H1 (cell line): ENCODE measurements around the gene CD4. TPM values are rescaled to one million over a fixed set of nuclear protein-coding genes. Genes with fewer than 3 reads are reported as not detected.
A peak's percentile ranks its signal among the peaks of the same experiment; 100 is the strongest.

ENCODE experiments used
- CTCF ChIA-PET: fragments of 300-600 bp; sonication (Branson Sonifier 250); formaldehyde crosslinking; loops from one replicate; lab custom pipeline; 2021; ENCODE audit not compliant: partially characterized antibody; lab: Charles Lee
- POLR2A ChIA-PET: fragments of 300-600 bp; sonication (Branson Sonifier 250); formaldehyde crosslinking; loops from one replicate; lab custom pipeline; 2021; ENCODE audit warnings: inconsistent platforms; ENCODE audit not compliant: partially characterized antibody; lab: Charles Lee
- DNase-seq, 2 experiments: peaks; one replicate each; pipeline versions ENCODE4 v3.0.0 to v3.0.0-alpha.2; 2010 to 2022; ENCODE audit warnings: low spot score in 2 of 2, low read depth in 1 of 2, mixed read lengths in 1 of 2
- FAIRE-seq: peaks from 2 replicates; lab custom pipeline; 2011; peaks lifted over from hg19 to GRCh38; lab: Jason Lieb, UNC
- H2AFZ ChIP-seq: 2 replicates; pipeline ENCODE4 v1.8.1; 2012; ENCODE audit warnings: low read length, inconsistent platforms
- H2AK5ac ChIP-seq: 2 replicates; pipeline ENCODE4 v1.6.1; 2013; ENCODE audit warnings: low read depth, low read length
- H2BK120ac ChIP-seq: replicated peaks from 2 replicates; pipeline ENCODE3; 2013; ENCODE audit warnings: low read depth, low read length, inconsistent platforms
- H2BK12ac ChIP-seq: 2 replicates; pipeline ENCODE4 v1.6.1; 2013; ENCODE audit warnings: low read depth, low read length
- H2BK15ac ChIP-seq: 2 replicates; pipeline ENCODE4 v1.6.1; 2013; ENCODE audit warnings: low read length
- H2BK20ac ChIP-seq: 2 replicates; pipeline ENCODE4 v1.6.1; 2013; ENCODE audit warnings: low read length
- H2BK5ac ChIP-seq: 2 replicates; pipeline ENCODE4 v1.6.1; 2013; ENCODE audit warnings: low read depth, low read length
- H3K14ac ChIP-seq: 2 replicates; pipeline ENCODE4 v1.6.1; 2013; ENCODE audit warnings: inconsistent platforms; ENCODE audit not compliant: insufficient read length
- H3K18ac ChIP-seq: 2 replicates; pipeline ENCODE4 v1.6.1; 2013; ENCODE audit warnings: low read length; ENCODE audit errors: extremely low read depth
- H3K23ac ChIP-seq: 2 replicates; pipeline ENCODE4 v1.6.1; 2013; ENCODE audit warnings: inconsistent platforms; ENCODE audit not compliant: insufficient read length
- H3K23me2 ChIP-seq: 2 replicates; pipeline ENCODE4 v1.6.1; 2013; ENCODE audit warnings: low read depth, low read length
- H3K27ac ChIP-seq: 2 replicates; pipeline ENCODE4 v1.6.1; 2011; ENCODE audit warnings: low read depth, low read length, inconsistent platforms
- H3K27me3 ChIP-seq, 4 experiments: replicated peaks in 1 of 4; 1 replicate in 1 of 4; 2 replicates in 3 of 4; pipeline versions ENCODE4 v1.6.1 to v1.8.1; 2011 to 2013; ENCODE audit warnings: low read length in 3 of 4, mild to moderate bottlenecking in 3 of 4, inconsistent platforms in 2 of 4, mixed read lengths in 2 of 4, moderate library complexity in 1 of 4; ENCODE audit not compliant: control insufficient read depth in 3 of 4, insufficient read depth in 3 of 4; ENCODE audit errors: extremely low read depth in 1 of 4
- H3K36me3 ChIP-seq, 4 experiments: 2 replicates each; pipeline versions ENCODE4 v1.6.1 to v1.8.1; 2011 to 2013; ENCODE audit warnings: mild to moderate bottlenecking in 4 of 4, low read length in 3 of 4, moderate library complexity in 2 of 4, control low read depth in 1 of 4, inconsistent platforms in 1 of 4; ENCODE audit not compliant: insufficient read depth in 4 of 4, control insufficient read depth in 2 of 4
- H3K4ac ChIP-seq: replicated peaks from 2 replicates; pipeline ENCODE3; 2013; ENCODE audit warnings: low read length, low read depth, mixed read lengths, inconsistent platforms; ENCODE audit not compliant: insufficient read length
- H3K4me1 ChIP-seq, 4 experiments: replicated peaks in 1 of 4; 1 replicate in 1 of 4; 2 replicates in 3 of 4; pipeline versions ENCODE4 v1.6.1 to v1.8.1; 2011 to 2013; ENCODE audit warnings: low read length in 3 of 4, inconsistent platforms in 2 of 4, mixed read lengths in 1 of 4; ENCODE audit not compliant: insufficient read depth in 4 of 4, control insufficient read depth in 3 of 4
- H3K4me2 ChIP-seq, 2 experiments: 2 replicates each; pipeline versions ENCODE4 v1.6.1 to v1.8.1; 2011 to 2013; ENCODE audit warnings: low read depth in 2 of 2, low read length in 2 of 2, control low read depth in 1 of 2, inconsistent platforms in 1 of 2, mild to moderate bottlenecking in 1 of 2; ENCODE audit not compliant: insufficient read depth in 1 of 2
- H3K4me3 ChIP-seq, 4 experiments: fragments of 200-600, 300-600 bp in 1 of 4; sonication (generic), shearing (Covaris generic), sonication (Bioruptor Twin) in 1 of 4; 2 replicates each; pipeline versions ENCODE4 v1.5.1 to v1.8.1; 2011 to 2016; ENCODE audit warnings: low read length in 4 of 4, low read depth in 3 of 4, control low read depth in 2 of 4, inconsistent platforms in 2 of 4, mild to moderate bottlenecking in 2 of 4, mixed read lengths in 1 of 4, moderate library complexity in 1 of 4; ENCODE audit not compliant: insufficient read depth in 2 of 4; ENCODE audit errors: extremely low read depth in 1 of 4
- H3K56ac ChIP-seq: replicated peaks from 2 replicates; pipeline ENCODE3; 2013; ENCODE audit warnings: low read depth, mild to moderate bottlenecking, mixed read lengths, low read length, inconsistent platforms; ENCODE audit not compliant: insufficient read length
- H3K79me1 ChIP-seq: 2 replicates; pipeline ENCODE4 v1.6.1; 2013; ENCODE audit warnings: low read depth, low read length, control low read depth
- H3K79me2 ChIP-seq, 2 experiments: 2 replicates each; pipeline versions ENCODE4 v1.6.1 to v1.8.1; 2012 to 2013; ENCODE audit warnings: low read length in 2 of 2, mild to moderate bottlenecking in 2 of 2, inconsistent platforms in 1 of 2; ENCODE audit not compliant: insufficient read depth in 2 of 2, control insufficient read depth in 1 of 2
- H3K9ac ChIP-seq, 4 experiments: replicated peaks in 1 of 4; 1 replicate in 1 of 4; 2 replicates in 3 of 4; pipeline versions ENCODE4 v1.6.1 to v1.8.1; 2011 to 2013; ENCODE audit warnings: low read depth in 3 of 4, low read length in 3 of 4, control low read depth in 2 of 4, mild to moderate bottlenecking in 2 of 4, moderate library complexity in 2 of 4, inconsistent platforms in 1 of 4; ENCODE audit errors: extremely low read depth in 1 of 4
- H3K9me3 ChIP-seq, 2 experiments: 2 replicates each; pipeline versions ENCODE4 v1.6.1 to v1.8.1; 2012 to 2013; ENCODE audit warnings: mild to moderate bottlenecking in 2 of 2, moderate library complexity in 2 of 2, control low read depth in 1 of 2, inconsistent platforms in 1 of 2, low read depth in 1 of 2, low read length in 1 of 2, mixed read lengths in 1 of 2; ENCODE audit not compliant: insufficient read depth in 2 of 2
- H4K20me1 ChIP-seq, 2 experiments: replicated peaks in 1 of 2; 2 replicates each; pipeline versions ENCODE3 to v1.8.1; 2011 to 2013; ENCODE audit warnings: inconsistent platforms in 2 of 2, low read length in 2 of 2, mild to moderate bottlenecking in 1 of 2; ENCODE audit not compliant: insufficient read depth in 2 of 2, control insufficient read depth in 1 of 2
- H4K5ac ChIP-seq: 2 replicates; pipeline ENCODE4 v1.6.1; 2013; ENCODE audit warnings: low read length, low read depth, mixed read lengths, inconsistent platforms; ENCODE audit not compliant: insufficient read length
- H4K8ac ChIP-seq: 2 replicates; pipeline ENCODE4 v1.8.0; 2013; ENCODE audit warnings: mild to moderate bottlenecking, moderate library complexity, low read length, inconsistent platforms; ENCODE audit not compliant: insufficient read depth; ENCODE audit errors: extremely low read depth
- H4K91ac ChIP-seq: replicated peaks from 2 replicates; pipeline ENCODE3; 2013; ENCODE audit warnings: low read length, mixed read lengths, inconsistent platforms; ENCODE audit not compliant: insufficient read length
- HDAC2 ChIP-seq, 2 experiments: fragments of 300-600 bp in 1 of 2; sonication (generic) in 1 of 2; IDR thresholded peaks; 2 replicates each; pipeline ENCODE4 v1.6.1; 2011 to 2012; ENCODE audit warnings: low read depth in 2 of 2, low read length in 2 of 2, mild to moderate bottlenecking in 2 of 2, moderate library complexity in 2 of 2, borderline replicate concordance in 1 of 2, inconsistent platforms in 1 of 2
- POLR2A ChIP-seq, 2 experiments: IDR thresholded peaks; 1 replicate in 1 of 2; 2 replicates in 1 of 2; pipeline ENCODE4 v1.6.1; 2011; ENCODE audit warnings: low read depth in 2 of 2, low read length in 2 of 2, mild to moderate bottlenecking in 2 of 2; ENCODE audit errors: control extremely low read depth in 1 of 2
- POLR2AphosphoS5 ChIP-seq: IDR thresholded peaks from 2 replicates; pipeline ENCODE4 v1.6.1; 2011; ENCODE audit warnings: low read depth, low read length
- RBBP5 ChIP-seq: IDR thresholded peaks from 2 replicates; pipeline ENCODE4 v1.7.1; 2012; ENCODE audit warnings: low read depth, mild to moderate bottlenecking, inconsistent platforms, low read length, moderate library complexity, borderline replicate concordance
- WGBS, 2 experiments: shearing (Covaris generic) in 1 of 2; methylation state at CpG; one replicate each; pipeline versions ENCODE4 v1.1.6 to v1.1.7; 2013 to 2015; ENCODE audit warnings: low lambda C conversion rate in 2 of 2, mixed read lengths in 2 of 2, inconsistent platforms in 1 of 2, low coverage in 1 of 2, missing lambda C conversion rate in 1 of 2; ENCODE audit not compliant: insufficient replicate concordance in 2 of 2, insufficient coverage in 1 of 2, insufficient read length in 1 of 2; ENCODE audit errors: extremely low coverage in 1 of 2, missing lambda C conversion rate in 1 of 2; 5-methylcytosine and 5-hydroxymethylcytosine counted together
- polyA plus RNA-seq, 7 experiments: library from polyadenylated mRNA; depleted of rRNA in 3 of 7; stranded (reverse) in 5 of 7; unstranded in 2 of 7; fragments of >200 nt in 5 of 7; fragments of 200-250 nt in 2 of 7; gene quantifications; 1 replicate in 5 of 7; 2 replicates in 1 of 7; 4 replicates in 1 of 7; pipeline versions ENCODE4 v1.2.1 to v1.2.3, GENCODE V29; 2011 to 2013; ENCODE audit warnings: missing spikeins in 2 of 7, mixed read lengths in 2 of 7
- total RNA-seq: library from RNA; stranded (reverse); fragmentation: NEBNext Ultra II Directional; extraction: Animal tissue kit (Norgen Biotek cat#: 25700); gene quantifications from 2 replicates; pipeline ENCODE4 v1.2.1, GENCODE V29; 2021

The CD4 gene
- total and polyA plus RNA-seq, 2 of the 8 experiments (the other 6 are each of a cell fraction or from before 2014, with no cell fraction given) = 3.4 to 5.1 TPM

- H3K4ac ChIP-seq = no peak overlapping the region
- H4K5ac ChIP-seq = peak overlapping the region; percentile 24
- peaks cover 16% of the 10 kb centered on the region for H3K23me2 ChIP-seq
- H2BK5ac ChIP-seq = peak overlapping the region; percentile 5; the same call in 1 of the 2 replicates
- H3K79me2 ChIP-seq = peaks cover 4 to 25% of the 10 kb centered on the region in 2 experiments; a peak in 2 of 4 replicates
- H3K14ac ChIP-seq = no peak overlapping the region
- peak overlapping the region; percentile 5 for H4K91ac ChIP-seq
- H3K4me3 ChIP-seq = peak overlapping the region; percentile 83 to 98 (median 87)
- FAIRE-seq = no peak
- H3K27ac ChIP-seq = peak overlapping the region; percentile 13; the same call in 1 of the 2 replicates
- H2AK5ac ChIP-seq = peak overlapping the region; percentile 1; the same call in 1 of the 2 replicates
- 0 out of 2 replicates have a peak, but pooled peaks cover 2% of the 10 kb centered on the region for H3K79me1 ChIP-seq
- H3K4me1 ChIP-seq = peaks cover 10 to 44% (median 30%) of the 10 kb centered on the region in 4 experiments
- H2BK12ac ChIP-seq = peak overlapping the region; percentile 2; the same call in 1 of the 2 replicates
- H4K8ac ChIP-seq = no peak overlapping the region
- H3K23ac ChIP-seq = no peak overlapping the region
- peaks cover 6 to 20% of the 10 kb centered on the region in 2 experiments for H4K20me1 ChIP-seq
- H3K27me3 ChIP-seq = peaks cover 0 to 10% (median 8%) of the 10 kb centered on the region in 4 experiments; a peak in 5 of 7 replicates
- POLR2A ChIA-PET = interaction anchor here (1.2 to 11.6 kb wide), 9 partner anchors 10 to 129 kb away, joined by 3 to 151 read pairs (median 12); partner anchors contain the start of genes CDCA3, GNB3, MLF2 and P3H3
- peak overlapping the region; percentile 75 for H3K18ac ChIP-seq
- H2BK120ac ChIP-seq = no peak overlapping the region
- H3K56ac ChIP-seq = no peak overlapping the region
- peak overlapping the region in 3 of 4 experiments; percentile 2 to 82 (median 16); a peak in 3 of 7 replicates for H3K9ac ChIP-seq
- 8% methylated on average over 6 of the region's 6 CpGs; no CpG with 5 or more reads in 1 of the 2 experiments for whole genome bisulfite sequencing, 2 experiments
- H3K36me3 ChIP-seq = peaks cover 0 to 23% (median 5%) of the 10 kb centered on the region in 4 experiments; a peak in 6 of 8 replicates
- H3K9me3 ChIP-seq = no peaks in the 10 kb centered on the region
- 0 out of 2 replicates have a peak overlapping the region, but pooled peaks have one; percentile 24 for H2BK20ac ChIP-seq
- no peak overlapping the region for H2BK15ac ChIP-seq
- H3K4me2 ChIP-seq = peak overlapping the region; percentile 88 to 100
- TF ChIP-seq POLR2AphosphoS5 (peak; percentile 47; the same call in 1 of the 2 replicates), RBBP5 (no peak), POLR2A (IDR thresholded peaks at IDR 0.05; ENCODE audit: control extremely low read depth in 1 of 2, low read depth in 2 of 2, low read length in 2 of 2) (peak in 1 of 2 experiments; percentile 62; a peak in 2 of 3 replicates), HDAC2 (IDR thresholded peaks at IDR 0.05; ENCODE audit: borderline replicate concordance in 1 of 2, low read depth in 2 of 2, low read length in 2 of 2) (no peak)
- TF ChIP-seq, all 59 proteins: peak for 2
- no peak for DNase-seq
- no peak overlapping the region for H2AFZ ChIP-seq
- CTCF ChIA-PET = interaction anchor here (1.1 to 29.6 kb wide), 7 partner anchors 12 to 123 kb away, joined by 3 to 532 read pairs (median 4); partner anchors contain the start of genes GNB3, GPR162, MLF2 and P3H3
These were observed 20.9 kb upstream of the CD4 start for GRCh38 chr12:6768437-6768914.
